Trophoblast cell (in vitro differentiated cells and primary cell): Measurements from ENCODE around the gene XYLB.
A peak's percentile ranks its signal among the peaks of the same experiment; 100 is the strongest.

Experiments
- DNase-seq, 2 donors: peaks; one replicate each; pipeline ENCODE4 v3.0.0-alpha.2; 2016
- H2AFZ ChIP-seq: 2 replicates; pipeline ENCODE4 v1.6.1; 2013; ENCODE audit warnings: low read length, moderate library complexity, mild to moderate bottlenecking; ENCODE audit not compliant: insufficient read depth, poor library complexity
- H2AK5ac ChIP-seq: 2 replicates; pipeline ENCODE4 v1.6.1; 2013; ENCODE audit warnings: mild to moderate bottlenecking, low read length
- H2BK120ac ChIP-seq: 2 replicates; pipeline ENCODE4 v1.6.1; 2013; ENCODE audit warnings: low read length, mild to moderate bottlenecking, moderate library complexity; ENCODE audit not compliant: insufficient read depth, poor library complexity
- H2BK12ac ChIP-seq: 2 replicates; pipeline ENCODE4 v1.6.1; 2013; ENCODE audit warnings: mild to moderate bottlenecking, low read length, moderate library complexity
- H2BK5ac ChIP-seq: 2 replicates; pipeline ENCODE4 v1.6.1; 2013; ENCODE audit warnings: low read length, low read depth, moderate library complexity, mild to moderate bottlenecking; ENCODE audit not compliant: poor library complexity
- H3K14ac ChIP-seq: 2 replicates; pipeline ENCODE4 v1.6.1; 2013; ENCODE audit warnings: mild to moderate bottlenecking, low read length
- H3K18ac ChIP-seq: 2 replicates; pipeline ENCODE4 v1.6.1; 2013; ENCODE audit warnings: mild to moderate bottlenecking, low read length
- H3K23ac ChIP-seq: 2 replicates; pipeline ENCODE4 v1.6.1; 2013; ENCODE audit warnings: low read length
- H3K27ac ChIP-seq: 2 replicates; pipeline ENCODE4 v1.5.1; 2013; ENCODE audit warnings: low read depth, mild to moderate bottlenecking, inconsistent platforms, low read length, moderate library complexity
- H3K27me3 ChIP-seq: 2 replicates; pipeline ENCODE4 v1.6.1; 2013; ENCODE audit warnings: inconsistent platforms, mild to moderate bottlenecking, low read length, moderate library complexity; ENCODE audit not compliant: insufficient read depth
- H3K36me3 ChIP-seq, 2 experiments: 1 replicate in 1 of 2; 2 replicates in 1 of 2; pipeline ENCODE4 v1.6.1; 2013; ENCODE audit warnings: low read length in 2 of 2, mild to moderate bottlenecking in 2 of 2, moderate library complexity in 1 of 2; ENCODE audit not compliant: insufficient read depth in 2 of 2, control insufficient read depth in 1 of 2
- H3K4ac ChIP-seq: 2 replicates; pipeline ENCODE4 v1.6.1; 2013; ENCODE audit warnings: low read depth, mild to moderate bottlenecking, low read length, moderate library complexity
- H3K4me1 ChIP-seq, 2 experiments: 1 replicate in 1 of 2; 2 replicates in 1 of 2; pipeline ENCODE4 v1.6.1; 2013; ENCODE audit warnings: low read length in 2 of 2, mild to moderate bottlenecking in 2 of 2, moderate library complexity in 1 of 2; ENCODE audit not compliant: insufficient read depth in 2 of 2, control insufficient read depth in 1 of 2
- H3K4me2 ChIP-seq: 2 replicates; pipeline ENCODE4 v1.6.1; 2013; ENCODE audit warnings: inconsistent platforms, mild to moderate bottlenecking, low read length, moderate library complexity
- H3K4me3 ChIP-seq: 2 replicates; pipeline ENCODE4 v1.5.1; 2013; ENCODE audit warnings: mild to moderate bottlenecking, low read depth, low read length, inconsistent platforms
- H3K79me1 ChIP-seq: one replicate; pipeline ENCODE4 v1.6.1; 2013; ENCODE audit warnings: low read length
- H3K79me2 ChIP-seq: 2 replicates; pipeline ENCODE4 v1.6.1; 2013; ENCODE audit warnings: low read length, mild to moderate bottlenecking; ENCODE audit not compliant: control insufficient read depth, insufficient read depth, poor library complexity
- H3K9ac ChIP-seq: 2 replicates; pipeline ENCODE4 v1.6.1; 2013; ENCODE audit warnings: mild to moderate bottlenecking, low read length
- H3K9me3 ChIP-seq: 2 replicates; pipeline ENCODE4 v1.6.1; 2013; ENCODE audit warnings: low read depth, mild to moderate bottlenecking, control low read depth, inconsistent platforms, low read length; ENCODE audit not compliant: insufficient read depth
- H4K12ac ChIP-seq: 2 replicates; pipeline ENCODE4 v1.6.1; 2013; ENCODE audit warnings: low read depth, mild to moderate bottlenecking, low read length, moderate library complexity
- H4K8ac ChIP-seq: 2 replicates; pipeline ENCODE4 v1.6.1; 2013; ENCODE audit warnings: low read depth, mild to moderate bottlenecking, low read length, moderate library complexity
- H4K91ac ChIP-seq: one replicate; pipeline ENCODE4 v1.6.1; 2013; ENCODE audit warnings: low read depth, mild to moderate bottlenecking, low read length, moderate library complexity
- WGBS: extraction: QIAGEN DNeasy Blood & Tissue Kit; methylation state at CpG from one replicate; pipeline ENCODE4 v1.1.7; 2013; ENCODE audit warnings: missing lambda C conversion rate; ENCODE audit not compliant: insufficient read length, insufficient coverage; ENCODE audit errors: extremely low coverage; 5-methylcytosine and 5-hydroxymethylcytosine counted together

Gene XYLB

GRCh38 chr3:38314112-38314763 is 32.3 kb upstream of the XYLB start:
- Histone ChIP-seq H3K4me1 (peaks cover 0 to 6% of the 10 kb centered on the region in 2 experiments), H3K9ac (no peak overlapping the region), H2BK120ac (no peak overlapping the region), H3K27me3 (no peaks in the 10 kb centered on the region), H3K14ac (no peak overlapping the region), H2BK12ac (no peak overlapping the region), H2AK5ac (no peak overlapping the region), H4K91ac (no peak overlapping the region), H2BK5ac (no peak overlapping the region), H3K27ac (no peak overlapping the region), H3K18ac (no peak overlapping the region), H4K12ac (no peak overlapping the region), H3K79me1 (no peaks in the 10 kb centered on the region), H3K36me3 (no peaks in the 10 kb centered on the region), H2AFZ (no peak overlapping the region), H3K9me3 (peaks cover 4% of the 10 kb centered on the region), H3K4me2 (no peak overlapping the region), H3K79me2 (no peaks in the 10 kb centered on the region), H4K8ac (no peak overlapping the region), H3K4me3 (no peak overlapping the region), H3K23ac (no peak overlapping the region), H3K4ac (no peak overlapping the region)
- no peak for DNase-seq
- no CpG with 5 or more reads among the region's 4 CpGs for WGBS

- Histone ChIP-seq H3K18ac (no peak overlapping the region), H3K4me2 (no peak overlapping the region), H3K27me3 (no peaks in the 10 kb centered on the region), H2BK120ac (no peak overlapping the region), H3K79me2 (no peaks in the 10 kb centered on the region), H3K4me1 (peaks cover 0 to 6% of the 10 kb centered on the region in 2 experiments), H4K12ac (no peak overlapping the region), H2BK5ac (no peak overlapping the region), H3K14ac (no peak overlapping the region), H3K4ac (no peak overlapping the region), H3K23ac (no peak overlapping the region), H2BK12ac (no peak overlapping the region), H4K8ac (no peak overlapping the region), H2AK5ac (no peak overlapping the region), H3K79me1 (no peaks in the 10 kb centered on the region), H3K36me3 (no peaks in the 10 kb centered on the region), H3K9ac (no peak overlapping the region), H4K91ac (no peak overlapping the region), H3K4me3 (no peak overlapping the region), H3K9me3 (peaks cover 4% of the 10 kb centered on the region), H2AFZ (no peak overlapping the region), H3K27ac (no peak overlapping the region)
- no peak for DNase-seq
- no CpG with 5 or more reads among the region's 5 CpGs for WGBS
Observed at GRCh38 chr3:38314764-38315487, 31.7 kb upstream of the XYLB start.

- Histone ChIP-seq H3K9ac (no peak overlapping the region), H4K91ac (no peak overlapping the region), H3K4me2 (no peak overlapping the region), H2BK5ac (no peak overlapping the region), H3K79me1 (no peaks in the 10 kb centered on the region), H2AFZ (no peak overlapping the region), H3K18ac (no peak overlapping the region), H4K8ac (no peak overlapping the region), H3K27ac (no peak overlapping the region), H3K27me3 (no peaks in the 10 kb centered on the region), H3K79me2 (no peaks in the 10 kb centered on the region), H3K9me3 (peaks cover 4% of the 10 kb centered on the region), H2BK120ac (no peak overlapping the region), H3K36me3 (no peaks in the 10 kb centered on the region), H2BK12ac (no peak overlapping the region), H2AK5ac (no peak overlapping the region), H3K4me3 (peak overlapping the region; percentile 17), H3K14ac (no peak overlapping the region), H3K4ac (no peak overlapping the region), H3K4me1 (peaks cover 0 to 6% of the 10 kb centered on the region in 2 experiments), H3K23ac (no peak overlapping the region), H4K12ac (no peak overlapping the region)
- no peak for DNase-seq
- WGBS, result no CpG with 5 or more reads among the region's 10 CpGs
Observed at GRCh38 chr3:38315488-38316230, 30.9 kb upstream of the XYLB start.

- Histone ChIP-seq H2AK5ac (no peak overlapping the region), H3K79me2 (no peaks in the 10 kb centered on the region), H3K79me1 (no peaks in the 10 kb centered on the region), H3K4me3 (no peak overlapping the region), H4K12ac (no peak overlapping the region), H4K8ac (no peak overlapping the region), H3K27me3 (no peaks in the 10 kb centered on the region), H3K14ac (no peak overlapping the region), H3K27ac (no peak overlapping the region), H2BK5ac (no peak overlapping the region), H2BK120ac (no peak overlapping the region), H3K9me3 (peaks cover 4% of the 10 kb centered on the region), H2BK12ac (no peak overlapping the region), H3K9ac (no peak overlapping the region), H3K36me3 (no peaks in the 10 kb centered on the region), H3K18ac (no peak overlapping the region), H3K23ac (no peak overlapping the region), H3K4me1 (peaks cover 0 to 6% of the 10 kb centered on the region in 2 experiments), H3K4me2 (no peak overlapping the region), H2AFZ (no peak overlapping the region), H3K4ac (no peak overlapping the region), H4K91ac (no peak overlapping the region)
- no CpG with 5 or more reads among the region's 22 CpGs for WGBS
- DNase-seq, result no peak
Observed at GRCh38 chr3:38316356-38317191, 30.0 kb upstream of the XYLB start.
